Measurements from ENCODE around the gene MESP1. TPM values are rescaled to one million over a fixed set of nuclear protein-coding genes. Genes with fewer than 3 reads are reported as not detected.

The MESP1 gene
- total and polyA plus RNA-seq, 2 of the 8 experiments (the other 6 are each of a cell fraction or from before 2014, with no cell fraction given): 0.15 to 0.23 TPM

GRCh38 chr15:89795996-89796395 is 44.9 kb upstream of the MESP1 start:
- no peak overlapping the region for H2AK5ac ChIP-seq (ENCODE audit: low read depth, low read length)
- H3K79me2 ChIP-seq (ENCODE audit: control insufficient read depth in 1 of 2, insufficient read depth in 2 of 2, low read length in 2 of 2): no peaks in the 10 kb centered on the region
- H2BK15ac ChIP-seq (ENCODE audit: low read length): no peak overlapping the region
- H3K27me3 ChIP-seq (replicated peaks in 1 of 4; ENCODE audit: control insufficient read depth in 3 of 4, extremely low read depth in 1 of 4, insufficient read depth in 3 of 4, low read length in 3 of 4): peaks cover 0 to 3% (median 0%) of the 10 kb centered on the region in 4 experiments; a peak in 2 of 7 replicates
- H3K9ac ChIP-seq (replicated peaks in 1 of 4; ENCODE audit: extremely low read depth in 1 of 4, low read depth in 3 of 4, low read length in 3 of 4): no peak overlapping the region
- H2BK5ac ChIP-seq (ENCODE audit: low read depth, low read length): no peak overlapping the region
- H4K8ac ChIP-seq (ENCODE audit: extremely low read depth, insufficient read depth, low read length): no peak overlapping the region
- H3K14ac ChIP-seq (ENCODE audit: insufficient read length): no peak overlapping the region
- H2BK20ac ChIP-seq (ENCODE audit: low read length): no peak overlapping the region
- no peak overlapping the region for H3K4ac ChIP-seq (replicated peaks; ENCODE audit: insufficient read length, low read depth, low read length)
- DNase-seq (ENCODE audit: low read depth in 1 of 2, low spot score in 2 of 2) (no peak), FAIRE-seq (no peak)
- H3K36me3 ChIP-seq (ENCODE audit: control insufficient read depth in 2 of 4, insufficient read depth in 4 of 4, low read length in 3 of 4): no peaks in the 10 kb centered on the region
- H2BK120ac ChIP-seq (replicated peaks; ENCODE audit: low read depth, low read length): no peak overlapping the region
- no peaks in the 10 kb centered on the region for H3K23me2 ChIP-seq (ENCODE audit: low read depth, low read length)
- no peaks in the 10 kb centered on the region for H3K4me1 ChIP-seq (replicated peaks in 1 of 4; ENCODE audit: control insufficient read depth in 3 of 4, insufficient read depth in 4 of 4, low read length in 3 of 4)
- POLR2A ChIA-PET (ENCODE audit: partially characterized antibody): no interaction called here
- H3K23ac ChIP-seq (ENCODE audit: insufficient read length): no peak overlapping the region
- H3K9me3 ChIP-seq (ENCODE audit: insufficient read depth in 2 of 2, low read depth in 1 of 2, low read length in 1 of 2): no peaks in the 10 kb centered on the region
- CTCF ChIA-PET (ENCODE audit: partially characterized antibody): interaction anchor here (1.2 to 4.6 kb wide), 3 partner anchors 20 to 43 kb away, joined by 3 to 26 read pairs (median 3); partner anchors contain the start of gene MESP2
- H3K4me3 ChIP-seq (ENCODE audit: extremely low read depth in 1 of 4, insufficient read depth in 2 of 4, low read depth in 3 of 4, low read length in 4 of 4): no peak overlapping the region
- H3K18ac ChIP-seq (ENCODE audit: extremely low read depth, low read length): no peak overlapping the region
- H2AFZ ChIP-seq (ENCODE audit: low read length): no peak overlapping the region
- H4K91ac ChIP-seq (replicated peaks; ENCODE audit: insufficient read length, low read length): no peak overlapping the region
- H4K20me1 ChIP-seq (replicated peaks in 1 of 2; ENCODE audit: control insufficient read depth in 1 of 2, insufficient read depth in 2 of 2, low read length in 2 of 2): no peaks in the 10 kb centered on the region
- no peak overlapping the region for H3K27ac ChIP-seq (ENCODE audit: low read depth, low read length)
- H3K56ac ChIP-seq (replicated peaks; ENCODE audit: insufficient read length, low read depth, low read length): no peak overlapping the region
- H3K4me2 ChIP-seq (ENCODE audit: insufficient read depth in 1 of 2, low read depth in 2 of 2, low read length in 2 of 2): no peak overlapping the region
- H4K5ac ChIP-seq (ENCODE audit: insufficient read length, low read depth, low read length): no peak overlapping the region
- no peak overlapping the region; the same call in 1 of the 2 replicates for H2BK12ac ChIP-seq (ENCODE audit: low read depth, low read length)
- H3K79me1 ChIP-seq (ENCODE audit: low read depth, low read length): no peaks in the 10 kb centered on the region
- no peak for TF ChIP-seq CHD2 (IDR thresholded peaks at IDR 0.05; ENCODE audit: low read length)
- no peak for TF ChIP-seq CEBPB (IDR thresholded peaks at IDR 0.05; ENCODE audit: low read depth, low read length)
- TF ChIP-seq BACH1 (IDR thresholded peaks at IDR 0.05; ENCODE audit: low read length): no peak
- TF ChIP-seq MAX (IDR thresholded peaks at IDR 0.05): no peak
- TF ChIP-seq TAF1 (IDR thresholded peaks at IDR 0.05; ENCODE audit: low read depth, low read length): no peak
- TF ChIP-seq SRF (IDR thresholded peaks at IDR 0.05; ENCODE audit: low read depth, low read length): no peak
- no peak for TF ChIP-seq RNF2 (IDR thresholded peaks at IDR 0.05; ENCODE audit: borderline replicate concordance, low read depth, low read length, missing control alignments, poor library complexity, severe bottlenecking)
- no peak for TF ChIP-seq SIX5 (IDR thresholded peaks at IDR 0.05; ENCODE audit: low read depth, low read length)
- TF ChIP-seq SIRT6 (IDR thresholded peaks at IDR 0.05; ENCODE audit: low read length): no peak
- no peak for TF ChIP-seq ZNF274 (IDR thresholded peaks at IDR 0.05; ENCODE audit: borderline replicate concordance, extremely low read depth, low read length)
- TF ChIP-seq POLR2AphosphoS5 (IDR thresholded peaks at IDR 0.05; ENCODE audit: low read depth, low read length): no peak
- TF ChIP-seq CBX5 (IDR thresholded peaks at IDR 0.05; ENCODE audit: low read depth, low read length): no peak
- TF ChIP-seq MAFK (IDR thresholded peaks at IDR 0.05; ENCODE audit: low read depth, low read length): no peak
- no peak for TF ChIP-seq GTF2F1 (IDR thresholded peaks at IDR 0.05; ENCODE audit: borderline replicate concordance, low read depth, low read length)
- no peak for TF ChIP-seq RAD21 (IDR thresholded peaks at IDR 0.05 in 1 of 2, conservative IDR thresholded peaks at IDR 0.05 in 1 of 2; ENCODE audit: low read depth in 2 of 2, low read length in 2 of 2)
- TF ChIP-seq SUZ12 (IDR thresholded peaks at IDR 0.05; ENCODE audit: low read length): no peak
- no peak for TF ChIP-seq CREB1 (IDR thresholded peaks at IDR 0.05)
